GM12891 (cell line): ENCODE measurements around the gene ANO4.

Experiments used
- POLR2A ChIP-seq: IDR thresholded peaks from 2 replicates; pipeline ENCODE4 v1.6.1; 2011; ENCODE audit warnings: low read depth, low read length, control low read depth
- POLR2AphosphoS5 ChIP-seq: IDR thresholded peaks from 2 replicates; pipeline ENCODE4 v1.6.1; 2011; ENCODE audit warnings: low read depth, low read length, control low read depth
- POU2F2 ChIP-seq: IDR thresholded peaks from 2 replicates; pipeline ENCODE4 v1.6.1; 2011; ENCODE audit warnings: low read depth, mild to moderate bottlenecking, control low read depth, low read length, moderate library complexity
- TAF1 ChIP-seq: IDR thresholded peaks from 2 replicates; pipeline ENCODE4 v1.6.1; 2011; ENCODE audit warnings: low read depth, low read length, control low read depth

- no peak for TF ChIP-seq POLR2AphosphoS5
- no peak for TF ChIP-seq POLR2A
- TF ChIP-seq TAF1 = no peak
- TF ChIP-seq POU2F2 = no peak
These were observed 132.2 kb downstream of the ANO4 start for GRCh38 chr12:100926669-100927248.
